GM18858 (cell line): ENCODE measurements around the gene TMEM235.
A peak's percentile ranks its signal among the peaks of the same experiment; 100 is the strongest.
"Not testable (repeated sequence)": the region's sequence is repeated elsewhere in the genome, so short reads cannot be mapped to it uniquely, and the experiment has no call there.

Source experiments
- ATAC-seq: cut with Tn5 transposase; IDR thresholded peaks from one replicate; pipeline ENCODE4 v1.9.1; 2021; ENCODE audit not compliant: unreplicated experiment

The TMEM235 gene

GRCh38 chr17:78237401-78238012 is 6.1 kb downstream of the TMEM235 start:
- ATAC-seq: no peak

- ATAC-seq: no peak
Measured at GRCh38 chr17:78238823-78239488, 7.5 kb downstream of the TMEM235 start.

- ATAC-seq: no peak
Measured at GRCh38 chr17:78239489-78239931, 8.1 kb downstream of the TMEM235 start.

GRCh38 chr17:78240012-78240655 is 8.7 kb downstream of the TMEM235 start:
- no peak for ATAC-seq

- ATAC-seq: no peak
Measured at GRCh38 chr17:78240839-78241238, 9.4 kb downstream of the TMEM235 start.

- ATAC-seq: no peak
Measured at GRCh38 chr17:78241277-78242023, 10.0 kb downstream of the TMEM235 start.

- no peak for ATAC-seq
Measured at GRCh38 chr17:78242024-78242742, 10.8 kb downstream of the TMEM235 start.

- no peak for ATAC-seq
Measured at GRCh38 chr17:78247304-78247703, 15.9 kb downstream of the TMEM235 start.

- ATAC-seq: no peak
Measured at GRCh38 chr17:78248051-78248914, 16.9 kb downstream of the TMEM235 start.

GRCh38 chr17:78249074-78249817 is 17.8 kb downstream of the TMEM235 start:
- no peak for ATAC-seq

- no peak for ATAC-seq
Measured at GRCh38 chr17:78249818-78250806, 18.7 kb downstream of the TMEM235 start.

GRCh38 chr17:78250891-78251772 is 19.7 kb downstream of the TMEM235 start:
- ATAC-seq: peak; percentile 52

- no peak for ATAC-seq
Measured at GRCh38 chr17:78251773-78252103, 20.3 kb downstream of the TMEM235 start.

- ATAC-seq: no peak
Measured at GRCh38 chr17:78252111-78252634, 20.7 kb downstream of the TMEM235 start.

GRCh38 chr17:78252701-78253635 is 21.5 kb downstream of the TMEM235 start:
- ATAC-seq: no peak

- ATAC-seq: not testable (repeated sequence)
Measured at GRCh38 chr17:78253636-78253945, 22.2 kb downstream of the TMEM235 start.
